AG10803 (cell line): ENCODE results near the gene U2AF2.
A peak's percentile ranks its signal among the peaks of the same experiment; 100 is the strongest.

Experiments used
- DNase-seq: peaks from one replicate; pipeline ENCODE4 v3.0.0; 2010; ENCODE audit warnings: low read depth
- H3K4me3 ChIP-seq: 2 replicates; pipeline ENCODE4 v1.5.1; 2011; ENCODE audit warnings: mild to moderate bottlenecking, low read length, control low read depth
- TF ChIP-seq, protein P1 (sequence below): conservative IDR thresholded peaks from 2 replicates; pipeline ENCODE4 v1.5.1; 2011; ENCODE audit warnings: mild to moderate bottlenecking, low read length, control low read depth, inconsistent platforms

U2AF2 gene

GRCh38 chr19:55654323-55654867 lies 440 bp upstream of the U2AF2 start:
- peak; percentile 98 for DNase-seq
- TF ChIP-seq, protein P1, sequence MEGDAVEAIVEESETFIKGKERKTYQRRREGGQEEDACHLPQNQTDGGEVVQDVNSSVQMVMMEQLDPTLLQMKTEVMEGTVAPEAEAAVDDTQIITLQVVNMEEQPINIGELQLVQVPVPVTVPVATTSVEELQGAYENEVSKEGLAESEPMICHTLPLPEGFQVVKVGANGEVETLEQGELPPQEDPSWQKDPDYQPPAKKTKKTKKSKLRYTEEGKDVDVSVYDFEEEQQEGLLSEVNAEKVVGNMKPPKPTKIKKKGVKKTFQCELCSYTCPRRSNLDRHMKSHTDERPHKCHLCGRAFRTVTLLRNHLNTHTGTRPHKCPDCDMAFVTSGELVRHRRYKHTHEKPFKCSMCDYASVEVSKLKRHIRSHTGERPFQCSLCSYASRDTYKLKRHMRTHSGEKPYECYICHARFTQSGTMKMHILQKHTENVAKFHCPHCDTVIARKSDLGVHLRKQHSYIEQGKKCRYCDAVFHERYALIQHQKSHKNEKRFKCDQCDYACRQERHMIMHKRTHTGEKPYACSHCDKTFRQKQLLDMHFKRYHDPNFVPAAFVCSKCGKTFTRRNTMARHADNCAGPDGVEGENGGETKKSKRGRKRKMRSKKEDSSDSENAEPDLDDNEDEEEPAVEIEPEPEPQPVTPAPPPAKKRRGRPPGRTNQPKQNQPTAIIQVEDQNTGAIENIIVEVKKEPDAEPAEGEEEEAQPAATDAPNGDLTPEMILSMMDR, result no peak
- H3K4me3 ChIP-seq, result peak overlapping the region; percentile 97

DNA sequence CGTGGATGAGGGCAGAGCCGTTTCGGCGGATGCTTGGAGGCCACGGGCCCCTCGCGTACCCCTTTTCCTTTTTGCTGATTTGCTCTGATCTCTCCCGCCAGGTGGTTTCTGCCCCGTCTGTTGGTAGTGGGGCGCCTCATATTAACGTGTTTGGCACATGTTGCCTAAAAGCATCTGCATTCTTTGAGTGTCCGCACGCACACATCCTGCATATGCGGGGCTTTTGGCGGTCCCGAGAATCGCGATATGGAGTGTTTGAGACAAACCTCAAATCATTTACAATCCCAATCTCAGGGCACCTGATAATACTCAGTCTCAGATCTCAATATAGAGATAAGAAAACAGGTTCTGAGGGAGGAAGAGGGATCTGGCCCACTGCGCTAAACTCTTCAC lies 809 bp downstream of the U2AF2 start:
- TF ChIP-seq, protein P1, result no peak
- H3K4me3 ChIP-seq, result peak overlapping the region; percentile 97
- DNase-seq, result no peak

DNA sequence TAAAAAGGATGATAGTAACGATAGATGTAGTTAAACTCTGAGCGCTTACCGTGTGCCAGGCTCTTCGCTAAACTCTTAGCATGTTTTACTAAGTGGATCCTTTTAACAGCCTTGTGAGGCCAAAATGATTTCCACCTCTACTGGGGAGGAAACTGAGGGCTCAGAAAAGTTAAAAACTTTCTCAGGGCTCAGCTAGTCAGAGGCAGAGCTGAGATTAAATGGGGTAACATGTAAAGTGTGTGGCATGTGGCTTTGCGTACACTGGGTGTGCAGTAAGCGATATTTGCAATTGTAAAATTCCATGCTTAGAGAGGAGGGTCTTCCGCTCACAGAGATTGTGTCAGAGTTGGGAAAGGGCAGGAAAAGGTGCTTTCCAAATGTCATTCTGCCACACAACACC lies 1.7 kb downstream of the U2AF2 start:
- peak overlapping the region; percentile 97 for H3K4me3 ChIP-seq
- no peak for DNase-seq
- TF ChIP-seq, protein P1, result no peak

GRCh38 chr19:55656988-55657747 lies 2.3 kb downstream of the U2AF2 start:
- DNase-seq, result no peak
- peak overlapping the region; percentile 97 for H3K4me3 ChIP-seq
- TF ChIP-seq, protein P1, result no peak

GRCh38 chr19:55658846-55659459 lies 4.1 kb downstream of the U2AF2 start:
- TF ChIP-seq, protein P1, result no peak
- no peak overlapping the region for H3K4me3 ChIP-seq
- DNase-seq, result no peak

DNA sequence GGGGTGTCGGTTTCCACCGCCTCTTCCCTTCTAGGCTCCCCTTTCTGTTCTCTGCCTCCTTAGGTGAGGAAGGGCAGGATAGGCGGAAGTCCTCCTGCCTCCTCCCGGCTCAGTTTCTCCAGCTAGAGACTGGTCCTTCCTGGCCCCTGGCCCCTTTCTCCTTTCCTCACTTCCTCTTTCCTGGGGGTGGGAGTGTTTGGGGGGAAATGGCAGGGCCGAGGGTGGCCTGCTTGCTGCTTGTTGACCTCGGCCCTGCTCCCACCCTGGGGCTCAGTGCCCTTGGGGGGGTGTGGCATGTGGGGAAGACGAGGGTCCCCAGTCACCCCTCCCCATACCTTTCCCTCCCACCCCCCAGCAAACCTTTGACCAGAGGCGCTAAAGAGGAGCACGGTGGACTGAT lies 5.0 kb downstream of the U2AF2 start:
- no peak overlapping the region for H3K4me3 ChIP-seq
- no peak for DNase-seq
- TF ChIP-seq, protein P1, result no peak

DNA sequence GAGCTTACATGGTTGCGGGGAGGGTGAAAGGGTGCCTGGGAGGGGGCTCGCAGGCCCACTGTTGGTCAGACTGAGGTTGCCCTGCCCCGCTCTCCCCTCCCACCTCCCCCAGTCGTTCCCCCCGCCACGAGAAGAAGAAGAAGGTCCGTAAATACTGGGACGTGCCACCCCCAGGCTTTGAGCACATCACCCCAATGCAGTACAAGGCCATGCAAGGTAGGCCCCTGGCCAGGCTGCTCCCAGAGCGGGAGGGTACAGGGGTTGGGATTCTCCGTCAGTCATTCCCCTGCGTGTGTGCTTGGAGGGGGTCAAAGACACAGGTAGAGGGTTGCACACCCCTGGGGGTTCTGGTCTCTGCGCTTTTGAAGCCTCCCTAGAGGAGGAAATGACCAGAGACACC lies 5.6 kb downstream of the U2AF2 start:
- TF ChIP-seq, protein P1, result no peak
- no peak overlapping the region for H3K4me3 ChIP-seq
- no peak for DNase-seq
